HCT116 (cell line): Measurements from ENCODE around the gene IL31RA. TPM values are rescaled to one million over a fixed set of nuclear protein-coding genes. Genes with fewer than 3 reads are reported as not detected.

ENCODE experiments used
- ATAC-seq: fragments of 200-7000 bp; cut with Tn5 transposase; 2 replicates; pipeline ENCODE4 v1.9.1; 2020; ENCODE audit warnings: mild to moderate bottlenecking, moderate library complexity
- BruUV-seq: library from RNA; stranded (reverse); fragments of 400-500 nt; replicated peaks from 2 replicates; lab custom pipeline; 2021; lab: Mats Ljungman, UMichigan
- CTCF ChIA-PET: fragments of 300-600 bp; sonication (Branson Sonifier 250); formaldehyde crosslinking; loops from one replicate; lab custom pipeline; 2021; ENCODE audit warnings: antibody characterized with exemption; lab: Charles Lee
- POLR2A ChIA-PET: fragments of 300-600, 350-600 bp; sonication (Branson Sonifier 250); formaldehyde crosslinking; loops from one replicate; lab custom pipeline; 2021; ENCODE audit warnings: antibody characterized with exemption; lab: Charles Lee
- RAD21 ChIA-PET, 2 experiments: fragments of 300-600 bp; sonication (Branson Sonifier 250); formaldehyde crosslinking; loops; one replicate each; lab custom pipeline; 2023; ENCODE audit warnings: low total read pairs in 2 of 2; ENCODE audit not compliant: uncharacterized antibody in 2 of 2, unreplicated experiment in 2 of 2, low non-redundant PET in 1 of 2; lab: Charles Lee
- DNase-seq: peaks from one replicate; pipeline ENCODE4 v3.0.0-alpha.2; 2010; ENCODE audit warnings: low read depth, low spot score
- H2AFZ ChIP-seq: fragments of 200-600 bp; shearing (Covaris generic), sonication (generic); 2 replicates; pipeline ENCODE4 v1.6.1; 2017; ENCODE audit warnings: low read depth, mixed run types, mixed read lengths, antibody characterized with exemption, low read length; ENCODE audit not compliant: poor library complexity, severe bottlenecking
- H3K27ac ChIP-seq: 2 replicates; pipeline ENCODE4 v1.5.1; 2012; ENCODE audit warnings: low read depth, low read length
- H3K27me3 ChIP-seq: fragments of 200-600 bp; sonication (generic); 2 replicates; pipeline ENCODE4 v1.6.1; 2016; ENCODE audit warnings: mixed run types, low read length, mixed read lengths; ENCODE audit not compliant: insufficient read depth
- H3K36me3 ChIP-seq, 2 experiments: fragments of 200-500 bp in 1 of 2; fragments of 200-600 bp in 1 of 2; sonication (Bioruptor generic) in 1 of 2; sonication (generic) in 1 of 2; 2 replicates each; pipeline versions ENCODE4 v1.5.1 to v1.6.1; 2014 to 2016; ENCODE audit warnings: low read length in 2 of 2, inconsistent platforms in 1 of 2, mixed read lengths in 1 of 2, mixed run types in 1 of 2; ENCODE audit not compliant: insufficient read depth in 2 of 2, control insufficient read depth in 1 of 2
- H3K4me1 ChIP-seq, 2 experiments: fragments of 200-600 bp in 1 of 2; sonication (generic) in 1 of 2; 2 replicates each; pipeline versions ENCODE4 v1.5.1 to v1.6.1; 2012 to 2017; ENCODE audit warnings: low read length in 2 of 2, inconsistent platforms in 1 of 2, mild to moderate bottlenecking in 1 of 2, mixed read lengths in 1 of 2, mixed run types in 1 of 2, moderate library complexity in 1 of 2; ENCODE audit not compliant: insufficient read depth in 2 of 2, control insufficient read depth in 1 of 2
- H3K4me2 ChIP-seq: fragments of 200-600 bp; sonication (generic); 2 replicates; pipeline ENCODE4 v1.6.1; 2017; ENCODE audit warnings: mixed run types, low read length, mixed read lengths
- H3K4me3 ChIP-seq, 2 experiments: fragments of 200-600 bp in 1 of 2; sonication (generic) in 1 of 2; replicated peaks in 1 of 2; 2 replicates each; pipeline ENCODE4 v1.5.1; 2011 to 2016; ENCODE audit warnings: low read length in 2 of 2, control low read depth in 1 of 2, low read depth in 1 of 2, mild to moderate bottlenecking in 1 of 2, mixed read lengths in 1 of 2, mixed run types in 1 of 2
- H3K79me2 ChIP-seq: fragments of 200-600 bp; sonication (generic); 2 replicates; pipeline ENCODE4 v1.6.1; 2017; ENCODE audit warnings: mild to moderate bottlenecking, mixed run types, low read length, moderate library complexity, mixed read lengths; ENCODE audit not compliant: insufficient read depth
- H3K9ac ChIP-seq: fragments of 200-600 bp; sonication (generic); 2 replicates; pipeline ENCODE4 v1.6.1; 2016; ENCODE audit warnings: low read length, mixed read lengths
- H3K9me2 ChIP-seq: fragments of 200-600 bp; sonication (generic), shearing (Covaris generic); 2 replicates; pipeline ENCODE4 v1.6.1; 2017; ENCODE audit warnings: mixed run types, mild to moderate bottlenecking, moderate library complexity; ENCODE audit not compliant: insufficient read depth
- H3K9me3 ChIP-seq, 2 experiments: fragments of 200-500 bp in 1 of 2; fragments of 200-600 bp in 1 of 2; sonication (Bioruptor generic) in 1 of 2; sonication (generic) in 1 of 2; 2 replicates each; pipeline ENCODE4 v1.6.1; 2014 to 2017; ENCODE audit warnings: low read length in 2 of 2, mixed read lengths in 2 of 2, inconsistent platforms in 1 of 2, low read depth in 1 of 2, mild to moderate bottlenecking in 1 of 2, mixed run types in 1 of 2, moderate library complexity in 1 of 2; ENCODE audit not compliant: control insufficient read depth in 1 of 2, insufficient read depth in 1 of 2
- H4K20me1 ChIP-seq: fragments of 200-600 bp; sonication (generic), shearing (Covaris generic); 2 replicates; pipeline ENCODE4 v1.6.1; 2017; ENCODE audit warnings: mixed run types, mild to moderate bottlenecking, moderate library complexity; ENCODE audit not compliant: insufficient read depth
- CBX3 ChIP-seq: IDR thresholded peaks from 2 replicates; pipeline ENCODE4 v1.6.1; 2012; ENCODE audit warnings: low read depth
- CEBPB ChIP-seq: IDR thresholded peaks from 2 replicates; pipeline ENCODE4 v1.6.1; 2012; ENCODE audit warnings: low read depth
- CTCF ChIP-seq, 3 experiments: fragments of 200-600 bp in 1 of 3; sonication (generic) in 1 of 3; IDR thresholded peaks in 2 of 3; conservative IDR thresholded peaks in 1 of 3; 2 replicates each; pipeline ENCODE4 v1.5.1; 2012 to 2017; ENCODE audit warnings: low read depth in 2 of 3, low read length in 2 of 3, antibody characterized with exemption in 1 of 3, borderline replicate concordance in 1 of 3, control low read depth in 1 of 3, mild to moderate bottlenecking in 1 of 3, mixed read lengths in 1 of 3, mixed run types in 1 of 3, moderate library complexity in 1 of 3; ENCODE audit not compliant: insufficient read depth in 1 of 3
- ELF1 ChIP-seq: IDR thresholded peaks from 2 replicates; pipeline ENCODE4 v1.6.1; 2012; ENCODE audit warnings: low read depth, borderline replicate concordance
- FOSL1 ChIP-seq: IDR thresholded peaks from 2 replicates; pipeline ENCODE4 v1.6.1; 2012; ENCODE audit warnings: low read depth
- JUND ChIP-seq: IDR thresholded peaks from 2 replicates; pipeline ENCODE4 v1.6.1; 2012
- MAX ChIP-seq: IDR thresholded peaks from 2 replicates; pipeline ENCODE4 v1.6.1; 2012
- POLR2AphosphoS5 ChIP-seq: IDR thresholded peaks from 2 replicates; pipeline ENCODE4 v1.6.1; 2011; ENCODE audit warnings: mild to moderate bottlenecking, low read depth, low read length, moderate library complexity
- TCF7L2 ChIP-seq: IDR thresholded peaks from 2 replicates; pipeline ENCODE4 v1.7.0; 2011; ENCODE audit warnings: borderline replicate concordance, inconsistent platforms; ENCODE audit not compliant: insufficient read depth, insufficient read length; ENCODE audit errors: extremely low read depth
- ZBTB33 ChIP-seq: IDR thresholded peaks from 2 replicates; pipeline ENCODE4 v1.6.1; 2011; ENCODE audit warnings: mild to moderate bottlenecking, low read length, moderate library complexity; ENCODE audit not compliant: insufficient replicate concordance; ENCODE audit errors: extremely low read depth
- ZNF274 ChIP-seq: fragments of 200-500 bp; sonication (Bioruptor generic); IDR thresholded peaks from 2 replicates; pipeline ENCODE4 v1.6.1; 2014; ENCODE audit warnings: mild to moderate bottlenecking, low read depth, low read length, inconsistent platforms
- intact Hi-C: fragments of 100-400 bp; cut with micrococcal nuclease; formaldehyde crosslinking; loops from 2 replicates; pipeline ENCODE4 v1.10.0; 2022
- total RNA-seq: library from RNA; stranded (reverse); gene quantifications from one replicate; pipeline ENCODE4 v1.2.1, GENCODE V29; 2021; ENCODE audit not compliant: unreplicated experiment

IL31RA gene
- total RNA-seq, 1 experiment from 2014 or later, result 0.59 TPM

DNA sequence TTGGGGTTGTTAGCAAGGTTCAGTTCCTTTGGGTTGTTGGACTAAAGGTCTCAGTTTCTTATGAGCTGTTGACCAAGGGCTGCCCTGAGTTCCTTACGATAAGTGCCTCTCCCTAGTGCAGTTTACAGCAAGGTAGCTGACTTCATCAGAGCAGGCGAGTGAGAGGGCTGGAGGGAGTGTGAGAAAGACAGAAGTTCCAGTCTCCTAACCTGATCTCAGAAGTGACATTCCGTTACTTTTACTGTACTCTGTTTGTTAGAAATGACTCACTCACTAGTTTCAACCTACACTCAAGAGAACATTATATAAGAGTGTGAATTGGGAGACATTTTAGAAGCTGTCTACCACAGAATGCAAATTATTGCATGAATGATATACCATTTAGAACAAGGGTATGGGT, 21.2 kb upstream of the IL31RA start:
- TF ChIP-seq POLR2AphosphoS5 (no peak), CEBPB (no peak), TCF7L2 (no peak), MAX (no peak), ZBTB33 (no peak), CTCF (IDR thresholded peaks at IDR 0.05 in 2 of 3, conservative IDR thresholded peaks at IDR 0.05 in 1 of 3; ENCODE audit: borderline replicate concordance in 1 of 3, insufficient read depth in 1 of 3, low read depth in 2 of 3, low read length in 2 of 3) (no peak), ELF1 (no peak), CBX3 (no peak), JUND (no peak), FOSL1 (no peak), ZNF274 (no peak)

More for the DNA sequence above, 21.2 kb upstream of the IL31RA start:
- no peak overlapping the region for H2AFZ ChIP-seq
- H3K9me3 ChIP-seq, result no peaks in the 10 kb centered on the region
- ATAC-seq, result no peak
- no peak overlapping the region for H3K4me2 ChIP-seq
- no peaks in the 10 kb centered on the region for H3K4me1 ChIP-seq
- BruUV-seq, result no TSS peak
- H3K9ac ChIP-seq, result no peak overlapping the region
- intact Hi-C loops, result no loop called here
- H4K20me1 ChIP-seq, result no peaks in the 10 kb centered on the region
- H3K79me2 ChIP-seq, result no peaks in the 10 kb centered on the region
- ChIA-PET CTCF (no interaction called here), RAD21 (no interaction called here), POLR2A (no interaction called here)
- no peak overlapping the region for H3K27ac ChIP-seq
- H3K9me2 ChIP-seq, result no peaks in the 10 kb centered on the region
- no peak for DNase-seq
- no peaks in the 10 kb centered on the region for H3K27me3 ChIP-seq
- H3K36me3 ChIP-seq, result no peaks in the 10 kb centered on the region
- H3K4me3 ChIP-seq, result no peak overlapping the region
